AG09319 (cell line): ENCODE measurements around the gene IL17C.

Source experiments
- DNase-seq: peaks from one replicate; pipeline ENCODE4 v3.0.0-alpha.2; 2010; ENCODE audit warnings: low read depth; ENCODE audit errors: extremely low read depth
- TF ChIP-seq, protein P1 (sequence below): IDR thresholded peaks from 2 replicates; pipeline ENCODE4 v1.5.1; 2011; ENCODE audit warnings: low read depth, mild to moderate bottlenecking, inconsistent platforms, low read length, moderate library complexity

The IL17C gene

DNA sequence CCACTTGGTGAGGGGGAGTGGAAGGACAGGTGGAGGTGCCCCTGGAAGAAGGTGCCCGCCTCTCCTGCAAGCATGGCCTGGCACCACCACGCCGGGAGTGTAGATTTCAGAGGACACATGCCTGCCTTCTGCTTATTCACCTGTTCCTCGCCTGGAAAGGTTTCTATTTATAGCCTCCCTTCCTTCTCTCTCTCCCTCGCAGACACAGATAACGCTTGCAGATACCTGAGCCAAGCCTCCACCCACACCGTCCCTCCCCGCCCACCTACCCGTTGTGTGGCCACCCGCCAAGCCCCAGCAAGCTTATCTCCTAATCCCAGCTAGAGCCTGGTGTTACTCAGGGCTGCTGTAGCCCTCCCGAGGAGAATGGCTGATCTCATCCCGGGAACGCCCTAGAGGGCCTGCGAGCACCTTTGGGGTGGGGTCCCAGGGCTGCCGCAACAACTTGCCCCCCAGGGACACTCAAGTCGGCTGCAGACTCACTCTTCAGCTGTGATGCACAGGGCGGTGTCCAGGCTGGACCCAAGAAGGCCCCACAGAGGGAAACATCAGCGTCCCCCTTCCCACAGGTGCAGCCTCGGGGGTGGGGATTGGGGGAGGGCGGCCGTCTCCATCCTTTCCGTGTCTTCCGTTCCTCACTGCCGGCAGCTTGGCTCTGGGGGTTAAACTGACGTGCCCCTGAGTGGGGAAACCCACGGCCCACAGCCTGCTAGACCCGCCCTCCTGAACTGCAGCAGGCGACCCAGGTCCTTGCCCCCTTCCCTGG lies 49.8 kb downstream of the IL17C start:
- no peak for DNase-seq
- TF ChIP-seq, protein P1, sequence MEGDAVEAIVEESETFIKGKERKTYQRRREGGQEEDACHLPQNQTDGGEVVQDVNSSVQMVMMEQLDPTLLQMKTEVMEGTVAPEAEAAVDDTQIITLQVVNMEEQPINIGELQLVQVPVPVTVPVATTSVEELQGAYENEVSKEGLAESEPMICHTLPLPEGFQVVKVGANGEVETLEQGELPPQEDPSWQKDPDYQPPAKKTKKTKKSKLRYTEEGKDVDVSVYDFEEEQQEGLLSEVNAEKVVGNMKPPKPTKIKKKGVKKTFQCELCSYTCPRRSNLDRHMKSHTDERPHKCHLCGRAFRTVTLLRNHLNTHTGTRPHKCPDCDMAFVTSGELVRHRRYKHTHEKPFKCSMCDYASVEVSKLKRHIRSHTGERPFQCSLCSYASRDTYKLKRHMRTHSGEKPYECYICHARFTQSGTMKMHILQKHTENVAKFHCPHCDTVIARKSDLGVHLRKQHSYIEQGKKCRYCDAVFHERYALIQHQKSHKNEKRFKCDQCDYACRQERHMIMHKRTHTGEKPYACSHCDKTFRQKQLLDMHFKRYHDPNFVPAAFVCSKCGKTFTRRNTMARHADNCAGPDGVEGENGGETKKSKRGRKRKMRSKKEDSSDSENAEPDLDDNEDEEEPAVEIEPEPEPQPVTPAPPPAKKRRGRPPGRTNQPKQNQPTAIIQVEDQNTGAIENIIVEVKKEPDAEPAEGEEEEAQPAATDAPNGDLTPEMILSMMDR: no peak
